Measurements from ENCODE around the gene PAPPA.

PAPPA gene

GRCh38 chr9:116153765-116154333 is at the start of gene PAPPA:
Gene PAPPA (plus strand): TSS chr9:116153791. CDS start chr9:116154173, 382 bp downstream.
- DNase-seq: no peak

- no peak for DNase-seq
Measured at GRCh38 chr9:116103976-116104820, 49.4 kb upstream of the PAPPA start.

- no peak for DNase-seq
Measured at GRCh38 chr9:116112236-116112635, 41.4 kb upstream of the PAPPA start.

- no peak for DNase-seq
Measured at GRCh38 chr9:116115761-116116353, 37.7 kb upstream of the PAPPA start.

- DNase-seq: no peak
Measured at GRCh38 chr9:116116393-116116792, 37.2 kb upstream of the PAPPA start.

GRCh38 chr9:116123171-116123570 is 30.4 kb upstream of the PAPPA start:
- no peak for DNase-seq

- DNase-seq: no peak
Measured at GRCh38 chr9:116124472-116125040, 29.0 kb upstream of the PAPPA start.

- DNase-seq: no peak
Measured at GRCh38 chr9:116133163-116133562, 20.4 kb upstream of the PAPPA start.

GRCh38 chr9:116134975-116135374 is 18.6 kb upstream of the PAPPA start:
- DNase-seq: no peak

- DNase-seq: no peak
Measured at GRCh38 chr9:116137010-116137409, 16.6 kb upstream of the PAPPA start.

GRCh38 chr9:116137581-116137980 is 16.0 kb upstream of the PAPPA start:
- no peak for DNase-seq

- no peak for DNase-seq
Measured at GRCh38 chr9:116141864-116142561, 11.6 kb upstream of the PAPPA start.

- DNase-seq: no peak
Measured at GRCh38 chr9:116142706-116143492, 10.7 kb upstream of the PAPPA start.

- DNase-seq: no peak
Measured at GRCh38 chr9:116144038-116144437, 9.6 kb upstream of the PAPPA start.

- DNase-seq: no peak
Measured at GRCh38 chr9:116144555-116144954, 9.0 kb upstream of the PAPPA start.

GRCh38 chr9:116145036-116145435 is 8.6 kb upstream of the PAPPA start:
- DNase-seq: no peak

- DNase-seq: no peak
Measured at GRCh38 chr9:116147821-116148220, 5.8 kb upstream of the PAPPA start.

- no peak for DNase-seq
Measured at GRCh38 chr9:116149844-116150243, 3.7 kb upstream of the PAPPA start.

- DNase-seq: no peak
Measured at GRCh38 chr9:116151199-116151598, 2.4 kb upstream of the PAPPA start.

- no peak for DNase-seq
Measured at GRCh38 chr9:116151966-116152381, 1.6 kb upstream of the PAPPA start.

- DNase-seq: no peak
Measured at GRCh38 chr9:116152390-116152789, 1.2 kb upstream of the PAPPA start.
